ENCODE results near the gene RYR2. TPM values are rescaled to one million over a fixed set of nuclear protein-coding genes. Genes with fewer than 3 reads are reported as not detected.
A peak's percentile ranks its signal among the peaks of the same experiment; 100 is the strongest.

RYR2 gene
- total RNA-seq, 2 donors from 2014 or later, result 392 to 756 TPM

DNA sequence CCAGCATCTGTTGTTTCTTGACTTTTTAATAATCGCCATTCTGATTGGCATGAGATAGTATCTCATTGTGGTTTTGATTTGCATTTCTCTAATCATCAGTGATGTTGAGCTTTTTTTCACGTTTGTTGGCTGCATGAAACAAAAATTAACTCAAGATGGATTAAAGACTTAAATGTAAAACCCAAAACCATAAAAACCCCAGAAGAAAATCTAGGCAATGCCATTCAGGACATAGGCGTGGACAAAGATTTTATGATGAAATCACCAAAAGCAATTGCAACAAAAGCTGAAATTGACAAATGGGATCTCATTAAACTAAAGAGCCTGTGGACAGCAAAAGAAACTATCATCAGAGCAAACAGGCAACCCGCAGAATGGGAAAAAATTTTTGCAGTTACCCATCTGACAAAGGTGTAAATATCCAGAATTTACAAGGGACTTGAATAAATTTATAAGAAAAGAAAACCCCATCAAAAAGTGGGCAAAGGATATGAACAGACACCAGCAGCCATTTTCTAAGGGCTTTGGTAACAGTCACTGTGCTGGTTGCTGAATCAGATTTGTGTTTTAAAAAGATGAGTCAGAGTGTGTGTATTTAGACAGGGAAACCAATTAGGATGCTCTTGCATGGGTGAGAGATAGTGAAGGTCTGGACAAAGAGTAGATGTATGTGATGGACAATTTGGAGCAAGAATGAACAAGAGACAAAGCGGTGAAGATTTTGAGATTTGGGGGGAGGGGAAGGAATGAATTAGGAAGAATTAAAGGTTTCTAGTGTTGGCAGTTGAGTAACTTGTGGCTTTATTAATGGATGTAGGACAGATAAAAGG, 110.7 kb downstream of the RYR2 start:
- no peak overlapping the region for H3K4me3 ChIP-seq
- no peaks in the 10 kb centered on the region for H3K9me3 ChIP-seq
- no peaks in the 10 kb centered on the region for H3K27me3 ChIP-seq
- no peak for DNase-seq (ENCODE audit: low spot score)
- H3K36me3 ChIP-seq, result no peaks in the 10 kb centered on the region
- H3K27ac ChIP-seq, result no peak overlapping the region
- TF ChIP-seq, protein P1, sequence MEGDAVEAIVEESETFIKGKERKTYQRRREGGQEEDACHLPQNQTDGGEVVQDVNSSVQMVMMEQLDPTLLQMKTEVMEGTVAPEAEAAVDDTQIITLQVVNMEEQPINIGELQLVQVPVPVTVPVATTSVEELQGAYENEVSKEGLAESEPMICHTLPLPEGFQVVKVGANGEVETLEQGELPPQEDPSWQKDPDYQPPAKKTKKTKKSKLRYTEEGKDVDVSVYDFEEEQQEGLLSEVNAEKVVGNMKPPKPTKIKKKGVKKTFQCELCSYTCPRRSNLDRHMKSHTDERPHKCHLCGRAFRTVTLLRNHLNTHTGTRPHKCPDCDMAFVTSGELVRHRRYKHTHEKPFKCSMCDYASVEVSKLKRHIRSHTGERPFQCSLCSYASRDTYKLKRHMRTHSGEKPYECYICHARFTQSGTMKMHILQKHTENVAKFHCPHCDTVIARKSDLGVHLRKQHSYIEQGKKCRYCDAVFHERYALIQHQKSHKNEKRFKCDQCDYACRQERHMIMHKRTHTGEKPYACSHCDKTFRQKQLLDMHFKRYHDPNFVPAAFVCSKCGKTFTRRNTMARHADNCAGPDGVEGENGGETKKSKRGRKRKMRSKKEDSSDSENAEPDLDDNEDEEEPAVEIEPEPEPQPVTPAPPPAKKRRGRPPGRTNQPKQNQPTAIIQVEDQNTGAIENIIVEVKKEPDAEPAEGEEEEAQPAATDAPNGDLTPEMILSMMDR (IDR thresholded peaks at IDR 0.05), result no peak
- H3K4me1 ChIP-seq, result peaks cover 0 to 44% of the 10 kb centered on the region in 2 donors

- H3K4me1 ChIP-seq, result peaks cover 0 to 48% of the 10 kb centered on the region in 2 donors
- no peaks in the 10 kb centered on the region for H3K36me3 ChIP-seq
- H3K4me3 ChIP-seq, result no peak overlapping the region
- no peak for DNase-seq (ENCODE audit: low spot score)
- H3K27me3 ChIP-seq, result no peaks in the 10 kb centered on the region
- TF ChIP-seq, protein P1 (IDR thresholded peaks at IDR 0.05), result no peak
- H3K27ac ChIP-seq, result peak overlapping the region in 1 of 2 donors; percentile 22
- no peaks in the 10 kb centered on the region for H3K9me3 ChIP-seq
Measured at GRCh38 chr1:237154157-237154556, 112.2 kb downstream of the RYR2 start.

- TF ChIP-seq, protein P1 (IDR thresholded peaks at IDR 0.05), result no peak
- peak overlapping the region; percentile 28 to 39 for H3K27ac ChIP-seq
- no peaks in the 10 kb centered on the region for H3K36me3 ChIP-seq
- DNase-seq (ENCODE audit: low spot score), result no peak
- peaks cover 0 to 60% of the 10 kb centered on the region in 2 donors for H3K4me1 ChIP-seq
- no peaks in the 10 kb centered on the region for H3K9me3 ChIP-seq
- no peak overlapping the region for H3K4me3 ChIP-seq
- no peaks in the 10 kb centered on the region for H3K27me3 ChIP-seq
Measured at GRCh38 chr1:237164406-237165352, 122.7 kb downstream of the RYR2 start.

- Histone ChIP-seq H3K4me3 (no peak overlapping the region), H3K36me3 (no peaks in the 10 kb centered on the region), H3K9me3 (no peaks in the 10 kb centered on the region), H3K4me1 (peaks cover 0 to 74% of the 10 kb centered on the region in 2 donors), H3K27me3 (no peaks in the 10 kb centered on the region), H3K27ac (peak overlapping the region in 1 of 2 donors; percentile 21)
- DNase-seq (ENCODE audit: low spot score), result no peak
- TF ChIP-seq, protein P1 (IDR thresholded peaks at IDR 0.05), result no peak
Measured at GRCh38 chr1:237166086-237166485, 124.1 kb downstream of the RYR2 start.

DNA sequence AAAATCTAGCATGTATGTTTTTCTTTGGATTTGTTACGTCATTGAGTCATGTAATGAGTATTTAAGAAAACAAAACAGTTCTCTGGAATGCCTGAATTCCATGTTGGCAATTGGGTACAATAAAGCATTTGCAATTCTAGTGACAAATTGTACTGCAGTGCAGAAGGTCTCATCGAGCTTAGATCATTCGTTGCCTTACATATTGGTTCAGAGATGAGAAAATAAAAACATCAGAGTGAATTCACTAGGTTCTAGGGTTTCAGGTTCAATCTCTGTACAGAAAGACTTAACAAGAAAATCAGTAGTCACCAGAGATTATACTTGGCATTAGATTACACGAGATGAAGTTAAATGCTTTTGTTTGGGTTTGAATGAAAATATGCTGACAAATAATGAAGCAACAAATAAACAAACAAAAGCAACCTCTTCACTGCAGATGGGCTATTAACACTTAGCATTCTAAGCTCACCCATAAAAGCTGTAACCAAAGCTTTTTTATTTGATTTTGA, 124.7 kb downstream of the RYR2 start:
- no peak overlapping the region for H3K27ac ChIP-seq
- H3K27me3 ChIP-seq, result no peaks in the 10 kb centered on the region
- H3K4me1 ChIP-seq, result peaks cover 0 to 75% of the 10 kb centered on the region in 2 donors
- H3K4me3 ChIP-seq, result no peak overlapping the region
- H3K9me3 ChIP-seq, result no peaks in the 10 kb centered on the region
- TF ChIP-seq, protein P1 (IDR thresholded peaks at IDR 0.05), result no peak
- H3K36me3 ChIP-seq, result no peaks in the 10 kb centered on the region
- no peak for DNase-seq (ENCODE audit: low spot score)
